Stimulated activated CD4-positive, alpha-beta T cell treated with anti-CD3 and anti-CD28 coated beads, Interleukin-15, amount 100 ng/mL, for 48 hours (primary cell): Measurements from ENCODE around the gene APOE.
"Not testable (repeated sequence)": the region's sequence is repeated elsewhere in the genome, so short reads cannot be mapped to it uniquely, and the experiment has no call there.

Experiments used
- DNase-seq, 2 donors: peaks; one replicate each; pipeline ENCODE4 v3.0.0-alpha.2; 2020; ENCODE audit warnings: low read depth in 2 of 2

Gene APOE

DNA sequence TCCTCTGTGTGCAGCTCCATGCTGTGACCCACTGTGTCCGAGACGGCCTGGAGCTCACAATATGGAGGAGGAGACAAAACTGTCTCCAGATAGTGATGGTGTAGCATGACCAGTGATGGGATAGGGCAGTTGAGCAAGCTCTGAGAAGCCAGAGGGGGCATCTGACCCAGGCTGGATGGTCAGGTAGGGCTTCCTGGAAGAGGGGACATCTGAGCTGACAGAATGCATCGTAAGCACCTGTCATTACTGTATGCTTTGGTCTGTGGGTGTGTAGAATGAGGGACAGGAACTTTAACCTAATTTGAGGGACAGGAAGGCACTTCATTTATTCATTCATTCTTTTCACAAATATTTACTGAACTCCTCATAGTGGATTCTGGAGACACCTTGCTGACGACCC lies 21.0 kb upstream of the APOE start:
- no peak for DNase-seq

DNA sequence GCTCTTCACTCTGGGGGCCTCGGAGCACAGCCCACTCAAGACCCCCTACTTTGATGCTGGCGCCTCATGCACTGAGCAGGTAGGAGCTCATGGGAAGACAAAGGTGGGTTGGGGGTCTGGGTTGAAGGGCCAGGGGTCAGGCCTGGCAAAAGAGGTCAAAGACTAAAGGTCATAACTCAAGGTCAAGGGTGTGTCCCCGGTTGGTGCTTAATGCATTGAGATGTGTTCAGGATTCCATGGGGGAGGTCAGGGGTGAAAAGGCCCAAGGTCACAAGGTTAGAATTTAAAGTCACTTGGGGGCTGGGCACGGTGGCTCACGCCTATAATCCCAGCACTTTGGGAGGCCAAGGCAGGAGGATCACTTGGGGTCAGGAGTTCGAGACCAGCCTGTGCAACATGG lies 19.5 kb upstream of the APOE start:
- DNase-seq, result no peak

DNA sequence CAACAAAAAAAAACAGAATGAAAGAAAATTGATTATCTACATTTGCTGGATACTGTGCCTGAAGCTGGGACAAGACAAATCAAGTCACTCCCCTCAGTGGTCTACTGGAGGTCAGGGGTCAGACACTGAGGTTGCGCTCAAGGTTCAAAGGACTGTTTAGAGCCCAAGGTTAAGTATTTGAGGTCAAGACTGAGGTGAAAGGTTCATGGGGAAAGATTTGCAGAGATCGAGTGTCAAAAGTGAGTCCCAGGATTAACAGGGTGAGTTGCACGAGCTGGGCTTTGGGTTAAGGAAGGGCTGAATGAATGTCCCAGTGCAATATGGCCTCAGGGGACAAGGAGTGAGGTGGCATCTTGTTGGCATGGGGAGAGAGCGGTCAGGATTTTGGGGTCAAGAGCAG lies 17.9 kb upstream of the APOE start:
- DNase-seq, result no peak

DNA sequence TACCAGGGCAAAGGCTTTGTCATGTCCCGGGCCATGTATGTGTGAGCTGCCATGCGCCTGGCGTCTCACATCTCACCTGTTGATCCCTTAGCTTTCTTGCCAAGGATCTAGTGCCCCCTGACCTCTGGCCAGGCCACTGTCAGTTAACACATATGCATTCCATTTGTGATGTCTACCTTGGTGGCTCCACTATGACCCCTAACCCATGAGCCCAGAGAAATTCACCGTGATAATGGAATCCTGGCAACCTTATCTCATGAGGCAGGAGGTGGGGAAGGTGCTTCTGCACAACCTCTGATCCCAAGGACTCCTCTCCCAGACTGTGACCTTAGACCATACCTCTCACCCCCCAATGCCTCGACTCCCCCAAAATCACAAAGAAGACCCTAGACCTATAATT lies 17.3 kb upstream of the APOE start:
- not testable (repeated sequence) for DNase-seq

DNA sequence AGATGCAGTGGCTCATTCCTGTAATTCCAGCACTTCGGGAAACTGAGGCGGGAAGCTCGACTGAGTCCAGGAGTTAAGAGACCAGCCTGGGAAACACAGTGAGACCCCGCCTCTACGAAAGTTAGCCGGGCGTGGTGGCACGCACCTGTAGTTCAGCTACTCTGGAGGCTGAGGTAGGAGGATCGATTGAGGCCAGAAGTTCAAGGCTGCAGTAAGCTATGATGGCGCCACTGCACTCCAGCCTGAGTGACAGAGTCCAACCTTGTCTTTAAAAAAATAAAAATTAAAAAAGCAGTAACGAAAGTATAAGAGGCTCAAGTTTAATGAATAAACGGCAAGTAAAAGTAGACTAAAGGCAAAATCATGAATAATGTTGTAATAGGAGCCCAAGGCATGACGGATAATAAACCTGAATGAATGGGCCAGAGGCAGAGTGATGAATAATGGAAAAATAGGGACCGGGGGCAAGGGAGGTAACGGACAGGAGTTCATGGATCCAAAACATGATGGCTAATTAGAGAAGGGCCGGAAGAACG lies 15.7 kb upstream of the APOE start:
- no peak for DNase-seq

DNA sequence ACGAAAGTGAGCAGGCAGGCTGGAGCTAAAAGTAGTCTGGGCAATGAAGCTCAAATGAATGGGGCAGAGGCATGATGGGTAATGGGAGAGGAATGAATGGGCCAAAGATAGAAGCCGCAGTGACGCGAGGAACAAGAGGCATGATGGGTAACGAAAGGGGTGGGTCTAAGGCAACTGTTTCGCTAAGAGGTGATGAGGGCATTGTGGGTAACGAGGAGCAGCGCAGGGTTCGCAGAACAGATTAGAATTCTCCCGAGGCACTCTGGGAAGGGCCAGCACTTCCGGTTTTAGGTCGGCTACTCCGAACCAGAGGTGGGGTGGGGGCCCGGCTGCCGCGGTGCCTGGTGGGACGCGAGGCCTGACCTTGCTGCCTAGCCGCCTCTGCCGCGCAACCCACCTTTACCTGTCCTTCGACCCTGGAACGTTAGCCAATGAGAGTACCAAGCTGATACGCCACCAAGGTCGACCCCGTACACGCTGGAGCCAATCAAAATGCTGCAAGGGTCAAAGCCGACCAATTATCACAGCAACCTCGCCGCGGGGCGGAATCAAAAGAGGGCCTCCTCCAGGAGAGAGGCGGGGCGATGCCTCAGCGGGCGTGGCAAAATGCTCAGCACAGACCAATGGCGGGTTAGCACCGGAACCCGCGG lies 15.1 kb upstream of the APOE start:
- DNase-seq, result peak in 1 of 2 donors; percentile 100

DNA sequence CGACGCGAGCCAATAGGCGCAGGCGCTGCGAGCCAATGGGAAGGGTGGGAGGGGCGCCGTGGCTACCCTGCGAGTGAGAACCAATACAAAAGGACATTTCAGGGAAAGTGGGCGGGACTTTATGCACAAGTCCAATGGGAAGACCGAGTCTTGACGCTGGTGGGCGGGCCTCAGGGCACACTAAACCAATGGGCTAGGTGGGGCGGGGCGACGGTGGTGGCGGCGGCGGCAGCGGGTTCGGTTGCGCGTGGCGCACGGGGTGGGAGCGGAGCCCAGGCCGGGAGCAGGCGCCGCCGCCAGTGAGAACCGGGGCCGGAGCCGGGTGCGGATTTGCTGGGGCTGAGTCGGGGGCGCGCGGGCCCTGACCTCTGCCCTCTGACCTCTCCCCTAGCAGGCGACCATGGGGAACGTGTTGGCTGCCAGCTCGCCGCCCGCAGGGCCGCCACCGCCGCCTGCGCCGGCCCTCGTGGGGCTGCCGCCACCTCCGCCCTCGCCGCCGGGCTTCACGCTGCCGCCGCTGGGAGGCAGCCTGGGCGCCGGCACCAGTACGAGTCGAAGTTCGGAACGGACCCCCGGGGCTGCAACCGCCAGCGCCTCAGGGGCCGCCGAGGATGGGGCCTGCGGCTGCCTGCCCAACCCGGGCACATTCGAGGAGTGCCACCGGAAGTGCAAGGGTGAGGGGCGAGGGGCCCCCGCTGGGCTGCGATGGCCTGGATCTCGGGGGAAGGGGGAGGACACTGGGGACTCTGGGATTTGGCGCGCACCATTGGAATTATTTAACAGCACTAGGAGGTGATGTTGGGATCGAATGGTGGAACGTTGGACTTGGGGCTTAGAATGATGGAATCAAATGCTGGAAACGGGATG lies 14.3 kb upstream of the APOE start, which contains the start of gene TOMM40:
TSS of gene TOMM40 (plus strand) at position 239 of the 867 bp plus-strand sequence. CDS start at position 401, 162 bp downstream.
- DNase-seq, result peak in 1 of 2 donors; percentile 100

DNA sequence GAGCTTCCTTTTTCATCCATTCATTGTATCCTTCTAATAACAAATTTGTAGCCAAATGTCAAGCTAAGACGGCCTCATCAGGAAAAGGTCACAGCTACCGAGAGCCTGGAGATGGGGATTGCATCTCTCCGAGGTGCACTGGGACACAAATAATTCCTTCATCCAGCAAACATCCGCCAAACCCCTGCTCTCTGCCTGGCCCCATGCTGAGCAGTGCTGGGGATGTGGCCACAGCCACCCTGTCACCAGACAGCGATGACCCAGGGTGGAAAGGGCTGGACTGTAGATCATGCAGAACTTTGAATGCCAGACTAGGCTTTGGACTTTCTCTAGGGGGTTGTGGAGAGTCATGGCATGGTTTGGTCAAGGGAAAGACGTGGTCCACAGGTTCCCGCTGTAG lies 12.7 kb upstream of the APOE start:
- no peak for DNase-seq

DNA sequence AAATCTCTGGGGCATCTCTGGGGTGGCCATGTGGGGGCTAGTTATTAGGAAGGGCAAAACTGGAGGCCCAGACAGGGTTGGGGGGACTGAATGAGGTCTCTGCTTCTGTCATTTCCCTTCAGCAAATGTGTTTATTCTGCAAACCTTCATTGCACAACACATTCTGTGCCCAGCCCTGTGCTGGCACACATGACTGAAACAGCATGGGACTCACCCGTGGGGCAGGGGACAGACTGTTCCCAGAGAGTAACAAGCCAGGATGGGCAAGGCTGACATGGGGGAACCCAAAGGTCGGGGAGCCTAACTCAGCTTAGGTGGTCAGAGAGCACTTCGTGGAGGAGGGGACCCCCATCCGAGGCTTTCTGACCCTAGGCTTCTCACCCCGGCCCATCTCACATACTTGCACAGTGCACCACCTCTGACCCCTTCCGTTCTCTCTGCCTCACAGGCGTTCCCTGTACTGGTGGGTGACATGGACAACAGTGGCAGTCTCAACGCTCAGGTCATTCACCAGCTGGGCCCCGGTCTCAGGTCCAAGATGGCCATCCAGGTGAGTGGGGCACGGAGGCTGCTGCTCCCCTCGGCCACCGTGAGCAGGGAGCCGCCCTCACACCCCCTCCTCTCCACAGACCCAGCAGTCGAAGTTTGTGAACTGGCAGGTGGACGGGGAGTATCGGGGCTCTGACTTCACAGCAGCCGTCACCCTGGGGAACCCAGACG lies 12.1 kb upstream of the APOE start:
- DNase-seq, result no peak

DNA sequence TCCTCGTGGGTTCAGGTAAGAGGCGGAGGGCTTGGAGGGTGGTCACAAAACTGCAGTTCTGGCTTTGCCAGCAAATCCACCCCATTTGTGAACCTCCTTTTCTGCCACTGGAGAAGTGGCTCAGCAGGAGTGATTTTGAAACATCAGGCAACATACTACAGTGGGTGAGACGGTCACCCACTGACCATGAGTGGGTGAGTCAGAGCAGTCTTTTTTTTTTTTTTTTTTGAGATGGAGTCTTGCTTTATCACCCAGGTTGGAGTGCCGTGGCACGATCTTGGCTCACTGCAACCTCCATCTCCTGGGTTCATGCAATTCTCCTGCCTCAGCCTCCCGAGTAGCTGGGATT lies 11.6 kb upstream of the APOE start:
- no peak for DNase-seq

DNA sequence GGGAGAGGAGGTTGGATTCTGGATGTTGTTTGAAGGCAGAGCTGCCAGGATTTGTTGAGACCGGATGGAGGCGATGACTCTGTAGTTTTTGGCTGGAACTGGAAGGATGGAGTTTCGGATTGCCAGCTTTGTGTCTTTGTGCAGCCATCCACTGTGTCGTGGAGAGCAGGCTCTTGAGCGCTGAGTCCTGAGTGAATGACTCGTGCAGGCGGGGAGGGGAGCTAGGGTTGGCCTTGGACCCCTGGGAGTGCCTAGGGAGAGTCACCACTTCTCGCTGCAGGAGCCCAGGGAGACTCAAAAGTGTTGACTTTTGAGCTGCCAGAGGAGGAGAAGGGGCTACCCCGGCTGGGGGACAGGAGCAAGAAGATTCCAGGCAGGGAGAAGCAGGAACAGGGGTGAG lies 10.7 kb upstream of the APOE start:
- DNase-seq, result no peak

DNA sequence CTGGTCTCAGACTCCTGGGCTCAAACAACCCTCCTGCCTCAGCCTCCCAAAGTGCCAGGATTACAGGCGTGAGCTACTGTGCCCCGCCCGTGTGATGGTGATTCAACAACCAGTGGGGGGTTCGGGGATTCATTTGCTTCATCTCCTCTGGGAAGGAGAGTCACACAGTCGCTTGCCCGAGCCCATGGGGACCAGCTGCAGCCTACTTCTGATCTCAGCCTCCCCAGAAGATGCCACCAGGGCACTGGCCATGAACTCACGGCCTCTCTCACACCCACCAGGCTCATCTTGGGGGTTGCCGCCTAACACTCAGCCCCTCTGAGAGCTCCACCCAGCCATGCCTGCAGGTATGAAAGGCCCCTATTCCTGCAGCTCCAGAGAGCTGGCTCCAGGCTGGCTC lies 7.8 kb upstream of the APOE start:
- DNase-seq, result no peak

DNA sequence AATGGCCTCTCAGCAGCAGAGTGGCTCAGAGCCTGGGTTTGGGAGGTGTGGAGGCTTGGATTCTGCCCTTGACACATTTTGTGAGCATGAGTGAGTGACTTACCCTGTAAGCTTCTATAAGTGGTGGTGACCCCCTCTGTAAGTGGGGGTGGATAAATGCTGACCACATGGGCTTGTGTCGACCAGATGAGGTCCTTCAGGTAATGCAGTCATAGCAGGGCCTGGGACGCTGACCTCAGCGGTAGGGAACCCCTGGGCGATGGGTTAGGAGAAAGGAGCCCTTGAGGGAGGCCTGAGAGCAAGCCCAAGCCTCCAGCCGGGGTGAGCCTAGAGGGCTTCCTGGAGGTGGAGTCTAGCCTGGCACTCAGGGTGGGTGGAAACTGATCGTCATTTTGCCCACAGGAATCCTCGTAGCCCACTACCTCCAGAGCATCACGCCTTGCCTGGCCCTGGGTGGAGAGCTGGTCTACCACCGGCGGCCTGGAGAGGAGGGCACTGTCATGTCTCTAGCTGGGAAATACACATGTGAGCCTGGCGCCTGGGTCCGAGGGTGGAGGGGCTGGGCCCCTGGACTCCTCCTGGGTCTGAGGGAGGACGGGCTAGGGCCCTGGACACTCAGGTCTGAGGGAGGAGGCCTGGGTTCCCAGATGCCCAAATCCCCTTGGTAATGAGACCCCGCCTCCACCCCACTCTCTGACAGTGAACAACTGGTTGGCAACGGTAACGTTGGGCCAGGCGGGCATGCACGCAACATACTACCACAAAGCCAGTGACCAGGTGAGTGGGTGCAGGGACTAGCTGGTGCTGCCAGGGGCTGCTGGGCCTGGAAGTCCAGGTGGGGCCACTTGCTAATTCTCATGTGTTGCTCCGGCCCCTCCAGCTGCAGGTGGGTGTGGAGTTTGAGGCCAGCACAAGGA lies 5.0 kb upstream of the APOE start:
- no peak for DNase-seq

DNA sequence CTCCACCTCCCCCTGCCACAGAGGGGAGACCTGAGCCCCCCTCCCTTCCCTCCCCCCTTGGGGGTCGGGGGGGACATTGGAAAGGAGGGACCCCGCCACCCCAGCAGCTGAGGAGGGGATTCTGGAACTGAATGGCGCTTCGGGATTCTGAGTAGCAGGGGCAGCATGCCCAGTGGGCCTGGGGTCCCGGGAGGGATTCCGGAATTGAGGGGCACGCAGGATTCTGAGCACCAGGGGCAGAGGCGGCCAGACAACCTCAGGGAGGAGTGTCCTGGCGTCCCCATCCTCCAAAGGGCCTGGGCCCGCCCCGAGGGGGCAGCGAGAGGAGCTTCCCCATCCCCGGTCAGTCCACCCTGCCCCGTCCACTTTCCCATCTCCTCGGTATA lies 2.4 kb upstream of the APOE start:
- no peak for DNase-seq

DNA sequence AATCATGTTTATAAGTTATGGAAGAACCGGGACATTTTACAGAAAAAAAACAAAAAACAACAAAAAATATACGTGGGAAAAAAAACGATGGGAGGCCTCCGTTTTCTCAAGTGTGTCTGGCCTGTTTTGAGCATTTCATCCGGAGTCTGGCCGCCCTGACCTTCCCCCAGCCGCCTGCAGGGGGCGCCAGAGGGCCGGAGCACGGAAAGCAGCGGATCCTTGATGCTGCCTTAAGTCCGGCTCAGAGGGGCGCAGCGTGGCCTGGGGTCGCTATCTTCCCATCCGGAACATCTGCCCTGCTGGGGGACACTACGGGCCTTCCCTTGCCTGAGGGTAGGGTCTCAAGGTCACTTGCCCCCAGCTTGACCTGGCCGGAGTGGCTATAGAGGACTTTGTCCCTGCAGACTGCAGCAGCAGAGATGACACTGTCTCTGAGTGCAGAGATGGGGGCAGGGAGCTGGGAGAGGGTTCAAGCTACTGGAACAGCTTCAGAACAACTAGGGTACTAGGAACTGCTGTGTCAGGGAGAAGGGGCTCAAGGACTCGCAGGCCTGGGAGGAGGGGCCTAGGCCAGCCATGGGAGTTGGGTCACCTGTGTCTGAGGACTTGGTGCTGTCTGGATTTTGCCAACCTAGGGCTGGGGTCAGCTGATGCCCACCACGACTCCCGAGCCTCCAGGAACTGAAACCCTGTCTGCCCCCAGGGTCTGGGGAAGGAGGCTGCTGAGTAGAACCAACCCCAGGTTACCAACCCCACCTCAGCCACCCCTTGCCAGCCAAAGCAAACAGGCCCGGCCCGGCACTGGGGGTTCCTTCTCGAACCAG lies 1.8 kb upstream of the APOE start:
- DNase-seq, result peak; percentile 49 to 67

DNA sequence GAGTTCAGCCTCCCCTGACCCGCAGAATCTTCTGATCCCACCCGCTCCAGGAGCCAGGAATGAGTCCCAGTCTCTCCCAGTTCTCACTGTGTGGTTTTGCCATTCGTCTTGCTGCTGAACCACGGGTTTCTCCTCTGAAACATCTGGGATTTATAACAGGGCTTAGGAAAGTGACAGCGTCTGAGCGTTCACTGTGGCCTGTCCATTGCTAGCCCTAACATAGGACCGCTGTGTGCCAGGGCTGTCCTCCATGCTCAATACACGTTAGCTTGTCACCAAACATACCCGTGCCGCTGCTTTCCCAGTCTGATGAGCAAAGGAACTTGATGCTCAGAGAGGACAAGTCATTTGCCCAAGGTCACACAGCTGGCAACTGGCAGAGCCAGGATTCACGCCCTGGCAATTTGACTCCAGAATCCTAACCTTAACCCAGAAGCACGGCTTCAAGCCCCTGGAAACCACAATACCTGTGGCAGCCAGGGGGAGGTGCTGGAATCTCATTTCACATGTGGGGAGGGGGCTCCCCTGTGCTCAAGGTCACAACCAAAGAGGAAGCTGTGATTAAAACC lies 1.1 kb upstream of the APOE start:
- no peak for DNase-seq

DNA sequence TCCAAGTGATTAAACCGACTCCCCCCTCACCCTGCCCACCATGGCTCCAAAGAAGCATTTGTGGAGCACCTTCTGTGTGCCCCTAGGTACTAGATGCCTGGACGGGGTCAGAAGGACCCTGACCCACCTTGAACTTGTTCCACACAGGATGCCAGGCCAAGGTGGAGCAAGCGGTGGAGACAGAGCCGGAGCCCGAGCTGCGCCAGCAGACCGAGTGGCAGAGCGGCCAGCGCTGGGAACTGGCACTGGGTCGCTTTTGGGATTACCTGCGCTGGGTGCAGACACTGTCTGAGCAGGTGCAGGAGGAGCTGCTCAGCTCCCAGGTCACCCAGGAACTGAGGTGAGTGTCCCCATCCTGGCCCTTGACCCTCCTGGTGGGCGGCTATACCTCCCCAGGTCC lies 2.0 kb downstream of the APOE start:
- no peak for DNase-seq

DNA sequence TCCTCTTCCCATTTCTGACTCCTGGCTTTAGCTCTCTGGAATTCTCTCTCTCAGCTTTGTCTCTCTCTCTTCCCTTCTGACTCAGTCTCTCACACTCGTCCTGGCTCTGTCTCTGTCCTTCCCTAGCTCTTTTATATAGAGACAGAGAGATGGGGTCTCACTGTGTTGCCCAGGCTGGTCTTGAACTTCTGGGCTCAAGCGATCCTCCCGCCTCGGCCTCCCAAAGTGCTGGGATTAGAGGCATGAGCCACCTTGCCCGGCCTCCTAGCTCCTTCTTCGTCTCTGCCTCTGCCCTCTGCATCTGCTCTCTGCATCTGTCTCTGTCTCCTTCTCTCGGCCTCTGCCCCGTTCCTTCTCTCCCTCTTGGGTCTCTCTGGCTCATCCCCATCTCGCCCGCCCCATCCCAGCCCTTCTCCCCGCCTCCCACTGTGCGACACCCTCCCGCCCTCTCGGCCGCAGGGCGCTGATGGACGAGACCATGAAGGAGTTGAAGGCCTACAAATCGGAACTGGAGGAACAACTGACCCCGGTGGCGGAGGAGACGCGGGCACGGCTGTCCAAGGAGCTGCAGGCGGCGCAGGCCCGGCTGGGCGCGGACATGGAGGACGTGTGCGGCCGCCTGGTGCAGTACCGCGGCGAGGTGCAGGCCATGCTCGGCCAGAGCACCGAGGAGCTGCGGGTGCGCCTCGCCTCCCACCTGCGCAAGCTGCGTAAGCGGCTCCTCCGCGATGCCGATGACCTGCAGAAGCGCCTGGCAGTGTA lies 2.7 kb downstream of the APOE start:
- no peak for DNase-seq

DNA sequence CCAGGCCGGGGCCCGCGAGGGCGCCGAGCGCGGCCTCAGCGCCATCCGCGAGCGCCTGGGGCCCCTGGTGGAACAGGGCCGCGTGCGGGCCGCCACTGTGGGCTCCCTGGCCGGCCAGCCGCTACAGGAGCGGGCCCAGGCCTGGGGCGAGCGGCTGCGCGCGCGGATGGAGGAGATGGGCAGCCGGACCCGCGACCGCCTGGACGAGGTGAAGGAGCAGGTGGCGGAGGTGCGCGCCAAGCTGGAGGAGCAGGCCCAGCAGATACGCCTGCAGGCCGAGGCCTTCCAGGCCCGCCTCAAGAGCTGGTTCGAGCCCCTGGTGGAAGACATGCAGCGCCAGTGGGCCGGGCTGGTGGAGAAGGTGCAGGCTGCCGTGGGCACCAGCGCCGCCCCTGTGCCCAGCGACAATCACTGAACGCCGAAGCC lies 3.3 kb downstream of the APOE start:
- no peak for DNase-seq
